ENCODE results near the gene CDKN2B. TPM values are rescaled to one million over a fixed set of nuclear protein-coding genes. Genes with fewer than 3 reads are reported as not detected.

The CDKN2B gene
- total RNA-seq, 3 donors from 2014 or later (not counting 1 experiment from before 2014, with no cell fraction given), result 0.16 to 0.30 TPM; not detected in 1

DNA sequence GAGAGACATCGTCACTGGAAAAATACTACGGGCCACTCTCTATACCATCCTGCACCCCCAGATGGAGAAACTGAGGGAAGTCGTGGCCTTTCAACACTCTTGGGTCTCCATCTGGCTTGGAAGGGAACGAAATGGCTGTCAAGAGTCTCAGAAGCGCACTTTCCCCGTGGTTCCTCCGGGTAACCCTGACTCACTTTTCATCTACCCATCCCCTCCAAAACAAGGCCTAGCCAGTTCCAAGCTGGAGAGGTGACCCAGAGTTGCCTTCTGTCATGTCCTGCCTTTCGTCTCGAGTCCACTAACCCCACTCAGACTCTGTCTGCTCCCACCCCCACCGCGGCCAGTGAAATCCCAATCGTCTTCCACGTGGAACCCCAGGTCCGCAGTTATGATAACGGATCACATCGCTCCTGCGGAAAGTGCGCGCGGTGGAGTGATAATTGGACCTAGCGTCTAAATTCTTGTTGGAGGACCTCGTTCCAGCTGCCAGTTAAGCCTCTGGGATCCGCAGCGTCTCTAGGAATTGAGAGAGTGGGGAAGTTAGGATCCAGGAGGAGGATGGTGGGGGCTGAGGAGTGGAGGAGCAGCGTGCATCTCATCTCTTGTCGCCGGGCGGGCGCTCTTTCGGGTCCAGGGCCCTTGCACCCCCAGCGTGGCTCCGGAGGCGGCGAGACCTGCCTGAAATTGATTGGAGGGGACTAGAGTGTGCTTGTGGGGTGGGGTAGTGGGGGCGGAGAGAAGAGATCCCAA lies 19.5 kb downstream of the CDKN2B start:
- H3K27me3 Mint-ChIP-seq (ENCODE audit: low read depth in 2 of 2), result peaks cover 31 to 49% of the 10 kb centered on the region in 2 donors
- H3K4me3 Mint-ChIP-seq, result no peak overlapping the region
- 25% methylated on average over 35 of the region's 35 CpGs for WGBS (ENCODE audit: insufficient coverage)
- intact Hi-C loops (cut with micrococcal nuclease), result no loop called here
- DNase-seq (no peak), ATAC-seq (no peak)
- H3K27ac Mint-ChIP-seq, result peak overlapping the region in 1 of 2 donors; percentile 60
- Histone ChIP-seq H3K4me3 (ENCODE audit: low read length) (no peak overlapping the region), H3K27me3 (ENCODE audit: control insufficient read depth, insufficient read depth, low read length) (peaks cover 40% of the 10 kb centered on the region), H3K4me1 (ENCODE audit: control insufficient read depth, insufficient read depth, low read length) (peaks cover 9% of the 10 kb centered on the region), H3K27ac (ENCODE audit: low read length) (no peak overlapping the region), H3K9me3 (ENCODE audit: control insufficient read depth, insufficient read depth, low read length) (no peaks in the 10 kb centered on the region), H3K36me3 (ENCODE audit: control insufficient read depth, insufficient read depth, low read length) (no peaks in the 10 kb centered on the region)
- no peak for TF ChIP-seq CTCF (IDR thresholded peaks at IDR 0.05)
- H3K36me3 Mint-ChIP-seq, result no peaks in the 10 kb centered on the region
- no peaks in the 10 kb centered on the region for H3K9me3 Mint-ChIP-seq
- H3K4me1 Mint-ChIP-seq, result peaks cover 21 to 23% of the 10 kb centered on the region in 2 donors

DNA sequence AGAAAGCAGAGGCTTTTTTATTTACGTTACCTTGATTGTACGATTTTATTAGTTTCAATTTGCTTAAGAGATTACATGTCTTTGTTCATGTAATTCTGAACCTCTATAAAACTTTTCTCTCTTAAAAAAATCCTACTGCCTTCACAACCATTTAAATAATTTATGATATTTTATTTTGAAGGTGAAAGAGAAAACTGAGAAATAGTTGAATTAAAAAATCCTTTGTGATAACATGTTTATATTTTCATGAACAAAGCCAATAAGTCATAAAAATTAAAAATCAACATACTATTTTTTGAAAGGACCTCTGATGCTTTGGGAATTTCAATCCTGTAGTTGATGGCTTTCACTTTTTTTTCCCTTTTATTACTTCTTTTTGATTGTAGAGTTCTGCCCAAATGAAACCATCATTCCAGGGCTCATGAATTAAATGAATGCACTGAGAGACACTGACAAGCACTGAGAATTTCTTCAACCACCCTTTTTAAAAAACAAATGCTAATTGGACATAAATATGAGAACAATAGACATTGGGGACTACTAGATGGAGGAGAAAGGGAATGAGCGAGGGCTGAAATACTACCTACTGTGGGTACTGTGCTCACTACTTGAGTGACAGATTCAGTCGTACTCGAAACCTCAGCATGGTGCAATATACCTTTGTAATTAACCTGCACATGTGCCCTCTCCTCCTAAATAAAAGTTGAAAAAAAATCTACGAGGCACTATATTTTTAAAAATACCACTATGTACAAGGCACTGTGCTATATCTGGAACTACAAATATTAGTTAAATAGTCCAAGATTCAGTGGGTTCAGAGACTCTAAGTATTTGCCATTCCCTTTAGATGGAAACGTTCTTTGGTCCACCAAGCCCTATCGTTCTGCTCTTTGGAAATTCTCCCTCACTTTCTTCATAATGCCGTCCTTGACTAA lies 20.8 kb downstream of the CDKN2B start:
- H3K4me1 ChIP-seq (ENCODE audit: control insufficient read depth, insufficient read depth, low read length), result peaks cover 1% of the 10 kb centered on the region
- ATAC-seq (no peak), DNase-seq (no peak)
- no peak overlapping the region for H3K27ac Mint-ChIP-seq
- no peaks in the 10 kb centered on the region for H3K36me3 ChIP-seq (ENCODE audit: control insufficient read depth, insufficient read depth, low read length)
- no peaks in the 10 kb centered on the region for H3K36me3 Mint-ChIP-seq
- no peaks in the 10 kb centered on the region for H3K9me3 ChIP-seq (ENCODE audit: control insufficient read depth, insufficient read depth, low read length)
- intact Hi-C loops (cut with micrococcal nuclease), result no loop called here
- no peak overlapping the region for H3K4me3 ChIP-seq (ENCODE audit: low read length)
- peaks cover 13 to 21% of the 10 kb centered on the region in 2 donors for H3K4me1 Mint-ChIP-seq
- H3K27me3 Mint-ChIP-seq (ENCODE audit: low read depth in 2 of 2), result peaks cover 35 to 62% of the 10 kb centered on the region in 2 donors
- no peaks in the 10 kb centered on the region for H3K9me3 Mint-ChIP-seq
- no peak for TF ChIP-seq CTCF (IDR thresholded peaks at IDR 0.05)
- peaks cover 47% of the 10 kb centered on the region for H3K27me3 ChIP-seq (ENCODE audit: control insufficient read depth, insufficient read depth, low read length)
- no peak overlapping the region for H3K27ac ChIP-seq (ENCODE audit: low read length)
- no peak overlapping the region for H3K4me3 Mint-ChIP-seq
- 32% methylated on average over 6 of the region's 9 CpGs for WGBS (ENCODE audit: insufficient coverage)

DNA sequence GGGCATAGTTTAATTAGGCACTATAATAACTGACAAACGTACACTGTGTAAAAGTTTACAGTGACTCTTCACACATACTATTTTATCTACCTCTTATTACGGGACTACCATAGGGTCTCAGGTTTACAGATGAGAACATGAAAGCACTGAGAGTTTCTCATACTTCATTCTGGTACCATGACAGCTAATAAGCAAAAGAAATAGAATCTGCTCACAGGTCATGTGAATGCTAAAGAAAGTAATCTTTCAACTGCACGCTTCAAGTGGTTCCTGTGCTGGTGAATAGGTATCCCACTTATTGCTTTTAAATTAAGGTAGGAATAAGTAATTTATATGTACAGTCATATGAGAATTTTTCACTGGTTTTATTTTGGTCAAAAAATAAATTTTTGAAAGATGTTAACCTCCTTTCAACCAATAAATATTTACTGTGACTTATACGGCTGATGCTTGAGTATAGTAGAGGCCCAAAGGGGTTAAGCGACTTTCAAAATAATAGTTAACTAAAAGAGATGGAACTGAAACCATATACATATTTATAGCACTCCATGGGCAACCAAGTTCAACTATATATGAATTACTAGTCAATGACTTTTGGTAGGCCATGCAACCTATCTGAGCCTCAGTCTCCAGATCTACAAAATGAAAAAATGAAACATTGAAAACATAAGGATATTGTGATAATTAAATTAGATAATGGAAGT lies 23.0 kb downstream of the CDKN2B start:
- H3K4me1 Mint-ChIP-seq, result peaks cover 11 to 21% of the 10 kb centered on the region in 2 donors
- no peaks in the 10 kb centered on the region for H3K36me3 ChIP-seq (ENCODE audit: control insufficient read depth, insufficient read depth, low read length)
- no peak overlapping the region for H3K4me3 ChIP-seq (ENCODE audit: low read length)
- H3K36me3 Mint-ChIP-seq, result no peaks in the 10 kb centered on the region
- no peaks in the 10 kb centered on the region for H3K4me1 ChIP-seq (ENCODE audit: control insufficient read depth, insufficient read depth, low read length)
- no peak overlapping the region for H3K4me3 Mint-ChIP-seq
- peaks cover 48 to 84% of the 10 kb centered on the region in 2 donors for H3K27me3 Mint-ChIP-seq (ENCODE audit: low read depth in 2 of 2)
- no peak for ATAC-seq
- H3K9me3 ChIP-seq (ENCODE audit: control insufficient read depth, insufficient read depth, low read length), result no peaks in the 10 kb centered on the region
- H3K27ac Mint-ChIP-seq, result no peak overlapping the region
- peaks cover 59% of the 10 kb centered on the region for H3K27me3 ChIP-seq (ENCODE audit: control insufficient read depth, insufficient read depth, low read length)
- no peak for DNase-seq
- no peaks in the 10 kb centered on the region for H3K9me3 Mint-ChIP-seq
- intact Hi-C loops (cut with micrococcal nuclease), result loop anchor here (2.0 kb wide), 1 partner anchor 19 kb away; no protein-coding TSS in a partner anchor
- TF ChIP-seq CTCF (IDR thresholded peaks at IDR 0.05), result no peak
- 65% methylated on average over 3 of the region's 5 CpGs for WGBS (ENCODE audit: insufficient coverage)
- no peak overlapping the region for H3K27ac ChIP-seq (ENCODE audit: low read length)

Data from natural killer cell (primary cell).